HG02970 (cell line): ENCODE measurements around the gene ZNF460.

Experiments
- ATAC-seq: cut with Tn5 transposase; IDR thresholded peaks from one replicate; pipeline ENCODE4 v1.9.1; 2021; ENCODE audit warnings: mild to moderate bottlenecking, moderate library complexity, moderate number of reproducible peaks; ENCODE audit not compliant: unreplicated experiment, low FRiP score

The ZNF460 gene

DNA sequence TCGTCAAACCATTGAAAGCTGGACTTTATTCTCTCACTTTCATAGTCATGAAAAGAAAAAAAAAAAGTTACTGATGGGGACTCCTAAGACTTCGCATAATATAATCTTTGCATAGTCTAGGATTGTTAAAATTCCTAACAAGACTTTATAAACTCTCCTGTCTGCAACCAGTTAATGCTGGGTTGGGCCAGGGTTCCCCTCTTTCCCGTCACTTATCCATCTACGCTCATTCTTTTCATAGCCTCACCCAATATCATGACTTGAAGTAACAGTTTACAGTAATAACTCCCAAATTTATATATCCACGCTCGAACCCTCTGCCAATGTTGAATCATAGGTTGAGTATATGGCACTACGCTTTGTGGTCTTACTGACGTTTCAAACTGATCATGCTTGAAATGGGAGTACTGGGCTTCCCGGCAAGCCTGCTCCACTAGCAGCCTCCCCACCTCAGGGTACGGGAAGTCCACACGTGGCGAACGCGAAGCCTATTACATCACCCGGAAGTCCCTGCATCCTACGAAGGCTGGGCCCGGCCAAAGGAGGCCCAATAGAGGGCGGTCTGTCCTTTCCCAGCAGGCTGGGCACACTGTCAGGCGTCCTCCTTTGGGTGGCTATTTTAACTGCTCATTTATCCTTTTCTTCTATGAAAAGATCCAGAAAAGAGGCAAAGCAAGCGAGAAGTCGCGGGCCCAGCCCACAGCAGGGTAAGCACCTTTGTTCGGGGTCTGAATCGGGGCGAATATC is 694 bp upstream of the ZNF460 start:
- ATAC-seq = peak; percentile 61

DNA sequence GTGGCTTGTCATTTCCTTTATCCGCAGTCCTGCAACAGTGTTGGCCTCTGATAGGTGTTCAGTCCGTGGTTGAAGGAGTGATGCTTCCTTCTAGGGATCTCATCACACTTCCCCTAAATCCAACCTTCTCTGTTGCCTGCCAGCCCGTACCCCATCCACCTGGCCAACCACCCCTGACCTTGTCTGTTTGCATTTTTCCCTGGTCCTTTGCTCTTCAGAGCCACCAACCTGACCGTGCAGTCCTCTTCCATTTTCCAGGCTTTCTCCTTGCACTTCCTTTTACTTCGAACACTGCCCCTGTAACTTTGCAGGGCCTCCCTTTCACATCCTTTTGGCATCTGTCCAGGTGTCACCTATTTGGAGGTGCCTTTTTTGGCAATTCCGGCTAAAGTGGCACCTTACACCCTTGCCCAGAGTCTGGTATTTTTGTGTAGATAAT is 696 bp downstream of the ZNF460 start:
- no peak for ATAC-seq

DNA sequence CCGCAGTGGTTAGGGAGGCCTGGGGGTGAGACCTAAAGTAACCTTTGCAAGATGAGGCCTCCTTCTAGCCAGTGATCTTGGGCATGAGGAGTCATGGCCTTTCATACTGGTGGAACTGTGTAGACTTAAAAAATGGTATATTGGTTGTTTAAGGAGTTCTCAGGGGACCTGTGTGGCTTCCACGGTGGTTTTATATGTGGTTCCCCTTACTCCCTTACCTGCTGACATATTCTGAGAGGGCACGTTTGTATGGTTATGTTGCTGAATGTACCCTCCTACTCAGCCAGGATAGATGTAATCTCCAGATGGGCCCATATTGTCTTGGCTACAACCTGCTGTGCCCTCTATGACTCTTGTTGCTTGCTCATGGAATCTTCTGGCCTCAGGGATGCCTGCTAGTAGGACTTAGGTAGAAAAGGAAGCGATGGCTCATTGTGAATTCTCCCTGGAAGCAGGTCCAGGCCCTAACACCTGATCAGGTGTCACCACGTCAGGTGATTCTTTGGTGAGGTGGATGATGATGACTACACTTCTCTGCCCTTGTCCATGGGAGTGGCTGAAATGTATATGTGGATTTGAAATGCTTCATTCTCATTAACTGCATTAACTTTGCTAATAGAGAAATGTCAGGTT is 1.8 kb downstream of the ZNF460 start:
- no peak for ATAC-seq

DNA sequence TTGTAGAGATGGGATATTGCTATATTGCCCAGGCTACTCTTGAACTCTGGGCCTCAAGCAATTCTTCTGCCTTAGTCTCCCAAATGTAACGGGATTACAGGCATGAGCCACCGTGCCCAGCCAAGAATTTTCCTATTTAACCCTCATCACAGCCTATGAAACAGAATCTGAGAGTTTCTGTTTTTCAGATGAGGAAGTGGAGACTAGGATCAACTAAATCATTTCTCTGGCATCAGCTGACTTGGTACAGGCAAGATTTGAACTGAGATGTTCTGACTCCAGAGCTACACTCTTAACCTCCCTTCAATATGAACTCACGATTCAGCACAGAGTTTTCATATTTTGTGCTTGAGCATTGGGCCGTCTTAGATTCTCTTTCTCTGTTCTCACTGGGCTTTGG is 8.1 kb downstream of the ZNF460 start:
- ATAC-seq = no peak

DNA sequence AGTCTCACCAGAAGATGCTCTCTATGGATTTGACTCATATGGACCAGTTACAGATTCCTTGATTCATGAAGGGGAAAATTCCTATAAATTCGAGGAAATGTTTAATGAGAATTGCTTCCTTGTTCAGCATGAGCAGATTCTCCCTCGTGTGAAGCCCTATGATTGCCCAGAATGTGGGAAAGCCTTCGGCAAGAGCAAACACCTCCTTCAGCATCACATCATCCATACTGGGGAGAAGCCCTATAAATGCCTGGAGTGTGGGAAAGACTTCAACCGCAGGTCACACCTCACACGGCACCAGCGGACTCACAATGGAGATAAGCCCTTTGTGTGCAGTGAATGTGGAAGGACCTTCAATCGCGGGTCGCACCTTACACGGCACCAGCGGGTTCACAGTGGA is 10.7 kb downstream of the ZNF460 start:
- no peak for ATAC-seq

DNA sequence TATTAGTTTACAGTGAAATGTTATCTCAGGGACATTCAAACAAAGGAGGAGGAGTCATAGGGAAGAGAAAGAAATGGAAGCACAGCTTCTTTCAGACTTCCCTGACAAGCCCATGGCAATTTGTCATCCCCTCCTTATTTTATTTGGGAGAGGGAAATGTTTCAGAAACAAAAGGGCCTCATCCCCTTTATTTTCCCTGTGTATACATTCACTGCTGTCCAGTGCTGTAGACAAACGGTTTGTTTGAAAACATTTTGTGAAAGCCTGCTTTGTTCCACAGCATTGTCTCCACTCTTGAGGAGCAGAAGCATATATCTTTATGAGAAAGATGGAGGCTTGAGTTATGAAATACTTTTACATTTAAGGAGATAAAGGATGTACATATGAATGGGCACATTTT is 12.3 kb downstream of the ZNF460 start:
- no peak for ATAC-seq

DNA sequence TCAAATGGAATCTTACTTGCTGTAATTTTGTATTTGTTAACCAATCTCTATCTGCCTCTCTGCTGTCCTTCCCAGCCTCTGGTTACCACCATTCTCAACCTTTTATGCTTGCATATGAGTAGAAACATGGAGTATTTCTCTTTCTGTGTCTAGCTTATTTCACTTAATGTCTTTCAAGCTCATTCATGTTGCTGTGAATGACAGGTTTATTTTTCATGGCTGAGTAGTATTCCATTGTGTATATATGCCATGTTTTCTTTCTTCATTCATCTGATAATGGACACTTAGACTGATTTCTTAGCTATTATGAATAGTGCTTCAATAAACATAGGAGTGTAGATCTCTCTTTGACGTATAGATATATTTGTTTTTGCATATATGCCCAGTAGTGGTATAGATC is 13.4 kb downstream of the ZNF460 start:
- no peak for ATAC-seq

DNA sequence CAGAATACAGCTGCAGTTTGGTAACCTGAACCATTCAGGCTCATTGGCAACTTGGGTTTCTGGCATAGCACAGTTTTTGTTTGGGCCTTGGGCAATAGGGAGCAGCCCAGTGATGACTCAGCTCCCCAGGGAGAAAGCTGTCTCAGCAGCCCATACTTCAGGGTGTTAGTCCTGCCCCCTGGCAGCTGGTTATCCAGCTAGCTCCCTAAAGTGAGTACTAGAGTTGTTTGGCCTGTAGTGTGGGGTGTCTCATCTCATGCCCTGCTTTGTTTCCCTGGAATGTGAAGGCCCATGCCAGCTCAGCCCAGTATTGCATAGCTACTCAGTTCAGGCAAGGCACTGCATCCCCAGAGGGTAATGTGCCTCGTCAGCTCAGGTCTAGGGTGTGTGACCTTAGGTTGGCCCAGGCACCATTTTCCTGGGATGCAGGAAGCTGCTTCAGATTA is 21.8 kb downstream of the ZNF460 start:
- ATAC-seq = no peak

DNA sequence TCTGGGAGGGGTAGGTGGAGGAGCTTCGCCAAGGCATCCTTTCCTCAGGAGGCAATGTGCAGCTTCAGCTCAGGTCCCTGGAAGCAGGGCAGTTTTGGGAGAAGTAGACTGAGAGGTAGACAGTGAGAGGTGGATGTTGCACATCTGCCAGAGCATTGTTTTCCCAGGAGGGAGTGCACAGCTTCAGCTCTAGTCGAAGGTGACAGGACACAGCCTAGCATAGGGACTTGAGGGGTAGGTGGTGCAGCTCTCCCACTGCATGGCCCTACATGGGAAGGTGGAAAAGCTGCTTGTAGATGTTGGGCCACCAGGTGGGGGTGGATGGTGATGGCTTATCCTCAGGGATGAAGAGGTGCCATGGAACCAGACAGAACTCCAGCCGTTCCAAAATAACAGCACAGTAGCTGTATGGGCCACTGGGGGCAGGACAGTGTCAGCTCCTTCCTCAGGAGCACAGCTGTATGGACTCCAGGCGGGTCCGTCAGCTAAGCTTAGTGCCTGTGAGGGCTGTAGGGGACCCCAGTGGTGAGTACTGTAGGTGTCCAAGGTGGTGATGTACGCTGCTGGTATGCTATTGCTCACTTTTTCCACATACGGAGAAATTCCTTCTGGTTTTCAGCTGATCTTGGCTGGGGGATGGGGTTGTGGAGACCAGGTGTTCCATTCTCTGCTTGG is 22.6 kb downstream of the ZNF460 start:
- ATAC-seq = no peak

DNA sequence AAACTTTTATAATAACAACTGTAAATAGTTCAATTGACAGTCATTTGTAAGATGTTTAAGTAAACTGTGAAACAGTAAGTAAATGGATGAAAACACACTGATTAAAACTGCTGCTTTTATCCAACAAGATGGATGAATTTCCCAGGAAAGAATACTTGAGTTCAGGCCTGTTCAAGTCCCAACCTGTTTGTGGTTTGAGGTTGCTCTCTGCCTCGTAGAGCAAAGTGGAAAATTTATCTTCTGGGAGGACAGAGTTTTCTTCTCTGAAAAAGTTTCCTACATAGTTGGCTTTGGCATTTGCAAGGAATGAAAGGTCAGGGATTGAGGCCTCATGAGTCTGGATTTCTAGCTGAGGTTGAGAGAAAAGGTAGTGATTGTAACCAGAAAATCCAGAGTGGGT is 24.8 kb downstream of the ZNF460 start:
- ATAC-seq = no peak

DNA sequence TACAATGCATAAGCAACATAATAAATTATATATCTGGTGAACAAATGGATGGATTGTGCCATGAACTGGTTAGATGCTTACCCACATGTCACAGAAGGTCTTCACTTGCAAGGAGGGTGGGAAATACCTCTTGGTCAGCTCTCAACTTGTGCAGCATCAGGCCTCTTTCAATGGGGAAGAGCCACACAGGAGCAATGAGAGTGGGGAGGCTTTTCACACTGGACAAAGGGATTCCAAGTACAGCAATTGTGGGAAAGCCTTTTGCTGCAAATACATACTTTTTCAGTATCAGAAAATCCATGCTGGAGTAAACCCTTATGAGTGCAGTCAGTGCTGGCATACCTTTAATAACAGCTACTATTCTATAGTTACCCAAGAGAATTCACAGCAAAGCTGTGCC is 28.2 kb downstream of the ZNF460 start:
- no peak for ATAC-seq

DNA sequence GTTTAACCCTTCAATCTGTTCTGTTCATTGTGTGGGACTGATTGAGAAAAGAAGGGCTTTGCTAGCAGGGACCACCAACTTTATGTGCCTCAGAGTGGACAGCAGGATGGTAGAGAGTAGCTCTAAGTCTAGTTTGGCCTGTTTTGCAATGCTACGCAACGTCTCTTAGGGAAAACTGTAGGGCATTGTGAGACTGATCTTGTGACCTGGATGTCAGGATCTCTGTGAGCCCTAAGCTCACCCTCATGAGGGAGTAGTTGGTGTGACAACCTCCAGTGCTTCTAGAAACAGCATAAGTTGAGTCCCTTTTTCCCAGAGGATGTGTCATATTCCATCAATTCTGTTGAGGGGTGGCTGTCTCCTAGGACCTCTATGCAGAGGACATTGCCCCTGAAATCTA is 30.5 kb downstream of the ZNF460 start:
- ATAC-seq = no peak

DNA sequence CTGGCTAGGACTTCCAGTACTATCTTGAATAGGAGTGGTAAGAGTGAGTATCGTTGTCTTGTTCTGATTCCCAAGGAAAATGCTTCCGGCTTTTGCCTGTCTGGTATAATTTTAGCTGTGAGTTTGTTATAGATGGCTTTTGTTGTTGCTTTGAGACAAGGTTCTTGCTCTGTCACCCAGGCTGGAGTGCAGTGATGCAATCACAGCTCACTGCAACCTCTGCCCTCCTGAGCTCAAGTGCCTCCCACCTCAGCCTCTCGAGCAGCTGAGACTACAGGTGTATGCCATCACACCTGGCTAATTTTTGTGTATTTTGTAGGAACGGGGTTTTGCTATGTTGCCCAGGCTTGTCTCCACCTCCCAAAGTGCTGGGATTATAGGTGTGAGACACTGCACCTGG is 33.9 kb downstream of the ZNF460 start:
- no peak for ATAC-seq

DNA sequence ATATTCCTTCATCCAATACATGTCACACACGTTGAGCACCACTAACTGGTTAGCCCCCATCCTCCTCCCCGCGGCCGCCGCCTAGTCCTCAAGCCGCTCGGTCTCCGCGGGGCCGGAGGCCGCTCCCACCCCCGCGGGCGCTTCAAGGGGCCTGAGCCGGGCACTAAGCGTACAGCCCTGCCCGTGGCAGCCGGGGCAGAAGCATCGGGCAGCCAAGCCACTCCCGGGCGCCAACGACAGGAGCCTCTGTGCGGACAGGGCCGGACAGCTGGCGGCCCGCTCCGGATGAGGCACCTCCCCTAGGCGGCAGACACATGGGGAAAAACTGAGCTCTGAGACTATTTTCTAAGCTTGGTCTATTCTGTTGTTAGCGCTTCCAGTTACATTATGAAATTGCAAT is 37.2 kb downstream of the ZNF460 start:
- no peak for ATAC-seq

DNA sequence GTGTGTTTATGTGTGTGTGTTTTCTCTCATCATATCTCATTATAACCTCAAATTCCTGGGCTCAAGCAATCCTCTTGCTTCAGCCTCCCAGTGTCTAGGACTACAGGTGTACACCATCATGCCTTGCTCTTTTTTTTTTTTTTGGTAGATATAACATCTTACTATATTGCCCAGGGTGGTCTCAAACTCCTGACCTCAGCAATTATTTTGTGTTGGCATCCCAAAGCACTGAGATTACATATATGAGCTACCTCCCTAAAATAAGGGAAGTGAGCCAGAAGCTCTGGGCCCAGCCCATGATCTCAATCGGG is 39.5 kb downstream of the ZNF460 start:
- ATAC-seq = no peak

DNA sequence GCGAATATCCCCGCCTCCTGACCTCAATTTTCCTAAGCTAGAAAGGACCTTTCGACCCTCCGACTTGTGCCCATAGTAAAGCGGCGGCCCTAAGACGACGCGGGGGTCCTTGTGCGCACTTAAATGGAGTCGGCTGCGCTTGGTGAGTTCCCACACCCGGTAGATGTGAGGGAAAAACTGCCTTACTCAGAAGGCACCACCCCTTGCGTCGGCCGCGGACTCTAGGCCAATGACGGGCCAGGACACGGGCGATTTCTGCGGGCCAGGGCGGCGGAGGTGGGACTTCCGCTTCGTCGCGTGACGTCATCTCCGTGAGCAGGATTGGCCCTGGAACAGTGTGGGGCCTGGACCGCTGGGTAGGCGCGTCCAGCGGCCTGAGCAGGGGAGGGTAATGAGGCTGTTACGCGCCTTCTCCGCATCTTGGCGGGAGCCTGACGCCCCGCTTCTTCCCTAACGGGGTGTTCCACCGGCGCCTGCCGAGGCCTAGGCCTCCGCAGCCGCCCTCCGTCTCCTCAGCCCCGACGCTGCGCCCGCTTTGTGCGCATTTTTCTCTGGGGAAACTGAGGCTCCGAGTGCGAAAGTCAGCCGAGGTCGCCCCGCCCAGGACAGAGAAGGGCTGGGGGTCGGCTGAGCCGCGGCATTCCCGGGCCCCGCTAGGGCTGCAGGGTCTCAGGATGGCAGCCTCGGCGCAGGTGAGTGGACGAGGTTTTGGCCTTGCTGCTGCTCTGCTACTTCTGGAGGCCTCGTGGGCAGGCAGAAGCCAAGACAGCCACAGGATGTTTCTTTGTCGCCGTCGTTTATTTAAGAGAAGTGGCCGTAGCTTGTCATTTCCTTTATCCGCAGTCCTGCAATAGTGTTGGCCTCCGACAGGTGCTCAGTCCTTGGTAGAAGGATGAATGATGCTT is 40.1 kb downstream of the ZNF460 start, which contains the start of gene ZNF543:
TSS of gene ZNF543 (plus strand) at position 293 of the 905 bp plus-strand sequence. CDS start at position 675, 382 bp downstream.
- peak; percentile 89 for ATAC-seq

DNA sequence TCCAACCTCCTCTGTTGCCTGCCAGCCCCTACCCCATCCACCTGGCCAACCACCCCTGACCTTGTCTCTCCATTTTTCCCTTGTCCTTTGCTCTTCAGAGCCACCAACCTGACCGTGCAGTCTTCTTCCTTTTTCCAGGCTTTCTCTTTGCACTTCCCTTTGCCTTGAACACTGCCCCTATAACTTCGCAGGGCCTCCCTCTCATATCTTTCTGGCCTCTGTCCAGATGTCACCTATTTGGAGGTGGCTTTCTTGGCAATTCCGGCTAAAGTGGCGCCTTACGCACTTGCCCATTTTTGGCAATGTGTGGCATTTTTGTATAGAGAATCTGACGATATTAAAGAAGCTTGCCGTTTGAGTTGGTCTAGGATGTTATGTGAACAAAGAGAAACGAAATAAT is 40.8 kb downstream of the ZNF460 start:
- no peak for ATAC-seq

DNA sequence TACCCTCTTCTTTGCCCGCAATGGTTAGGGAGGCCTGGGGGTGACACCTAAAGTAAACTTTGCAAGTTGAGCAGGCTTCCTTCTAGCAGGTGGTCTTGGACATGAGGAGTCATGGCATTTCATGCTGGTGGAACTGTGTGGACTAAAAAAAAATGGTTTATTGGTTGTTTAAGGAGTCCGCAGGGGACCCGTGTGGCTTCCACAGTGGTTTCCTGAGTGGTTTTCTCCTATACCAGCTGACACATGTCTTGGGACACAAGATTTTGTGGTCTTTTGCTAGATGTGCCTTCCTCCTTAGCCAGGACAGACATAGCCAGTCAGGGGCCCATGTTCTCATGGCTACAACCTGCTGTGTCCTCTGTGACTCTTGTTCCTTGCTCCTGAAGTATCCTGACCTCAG is 41.5 kb downstream of the ZNF460 start:
- no peak for ATAC-seq

DNA sequence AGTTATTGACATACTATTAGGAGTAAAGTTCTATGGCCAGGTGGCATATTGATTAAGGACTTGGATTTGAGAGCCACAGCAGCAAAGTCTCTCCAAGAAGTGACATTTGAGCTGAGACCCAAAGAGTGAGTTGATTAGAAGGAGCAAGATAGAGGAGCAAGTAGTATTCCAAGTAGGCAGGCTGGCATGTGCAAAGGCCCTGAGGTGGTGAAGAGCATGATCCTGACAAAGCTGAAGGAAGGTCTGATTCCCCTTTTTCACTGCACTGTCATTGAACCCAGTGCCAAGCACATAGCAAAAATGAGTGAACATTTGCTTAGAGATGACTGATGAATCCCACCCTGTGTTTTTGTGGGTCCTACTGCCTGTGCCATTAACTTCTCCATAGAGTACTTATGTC is 44.7 kb downstream of the ZNF460 start:
- no peak for ATAC-seq

DNA sequence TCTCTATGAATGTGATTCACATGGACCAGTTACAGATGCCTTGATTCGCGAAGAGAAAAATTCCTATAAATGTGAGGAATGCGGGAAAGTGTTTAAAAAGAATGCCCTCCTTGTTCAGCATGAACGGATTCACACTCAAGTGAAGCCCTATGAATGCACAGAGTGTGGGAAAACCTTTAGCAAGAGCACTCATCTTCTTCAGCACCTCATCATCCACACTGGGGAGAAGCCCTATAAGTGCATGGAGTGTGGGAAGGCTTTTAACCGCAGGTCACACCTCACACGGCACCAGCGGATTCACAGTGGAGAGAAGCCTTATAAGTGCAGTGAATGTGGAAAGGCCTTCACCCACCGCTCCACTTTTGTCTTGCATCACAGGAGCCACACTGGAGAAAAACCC is 47.7 kb downstream of the ZNF460 start:
- no peak for ATAC-seq

DNA sequence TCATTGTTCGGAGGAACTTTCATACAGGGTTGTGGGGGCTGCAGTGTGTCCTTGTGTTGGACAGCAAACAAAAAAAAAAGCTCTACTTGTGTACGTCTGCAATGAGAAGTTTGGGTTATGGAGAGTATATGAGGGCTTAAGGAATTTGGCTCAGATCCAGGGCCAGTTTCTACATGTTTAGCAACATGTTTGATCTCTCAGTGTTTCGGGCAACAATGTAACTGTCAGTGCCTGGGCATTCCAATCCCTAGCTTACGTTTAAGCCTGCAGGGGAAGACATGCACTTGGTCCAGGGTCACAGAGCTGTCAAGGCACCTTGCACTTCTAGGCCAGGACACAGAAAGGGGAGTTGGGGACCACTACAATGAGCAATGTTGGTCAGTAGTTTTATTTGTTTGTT is 53.9 kb downstream of the ZNF460 start:
- ATAC-seq = no peak
